Measurements from ENCODE around the gene NCOA1.

GRCh38 chr2:24749069-24749691 lies 258.1 kb downstream of the NCOA1 start:
- TF ChIP-seq RAD21 (conservative IDR thresholded peaks at IDR 0.05) (no peak), CTCF (IDR thresholded peaks at IDR 0.05; ENCODE audit: poor library complexity, severe bottlenecking) (no peak)
